Right cardiac atrium (tissue), 5 donors: ENCODE results near the gene DCAF10. TPM values are rescaled to one million over a fixed set of nuclear protein-coding genes. Genes with fewer than 3 reads are reported as not detected.
"Not testable (repeated sequence)": the region's sequence is repeated elsewhere in the genome, so short reads cannot be mapped to it uniquely, and the experiment has no call there.

ENCODE experiments used
- ATAC-seq, 2 donors: fragments of 200-7000 bp; cut with Tn5 transposase; one replicate each; pipeline versions ENCODE4 v1.8.0 to v1.9.1; 2020; ENCODE audit warnings: moderate library complexity in 2 of 2, mild to moderate bottlenecking in 1 of 2
- DNase-seq, 3 donors: peaks; one replicate each; pipeline ENCODE4 v3.0.0-alpha.2; 2020
- H3K27ac ChIP-seq: one replicate; pipeline ENCODE4 v1.5.1; 2013; ENCODE audit warnings: mild to moderate bottlenecking, low read length, control low read depth, moderate library complexity
- H3K27me3 ChIP-seq: one replicate; pipeline ENCODE4 v1.6.1; 2013; ENCODE audit not compliant: control insufficient read depth, insufficient read depth
- H3K4me1 ChIP-seq: one replicate; pipeline ENCODE4 v1.6.1; 2013; ENCODE audit warnings: low read length; ENCODE audit not compliant: control insufficient read depth, insufficient read depth
- H3K4me3 ChIP-seq: one replicate; pipeline ENCODE4 v1.5.1; 2013; ENCODE audit warnings: low read length, control low read depth
- H3K9me3 ChIP-seq: one replicate; pipeline ENCODE4 v1.6.1; 2013; ENCODE audit warnings: low read length; ENCODE audit not compliant: control insufficient read depth
- WGBS: extraction: QIAGEN DNeasy Blood & Tissue Kit; methylation state at CpG from one replicate; pipeline ENCODE4 v1.1.7; 2013; 5-methylcytosine and 5-hydroxymethylcytosine counted together
- intact Hi-C, 4 donors: fragments of 100-400 bp; cut with DNase I; formaldehyde crosslinking; loops; one replicate each; pipeline versions ENCODE4 v1.11.0 to v1.14.0; 2022 to 2023
- long read RNA-seq, 4 donors: library from polyadenylated mRNA; unstranded; transcript quantifications; one replicate each; pipeline ENCODE4 v2.0.0, GENCODE V29; 2020 to 2021
- polyA plus RNA-seq: library from polyadenylated mRNA; stranded (reverse); fragments of 200-250 nt; gene quantifications from one replicate; pipeline ENCODE4 v1.2.3, GENCODE V29; 2013
- total RNA-seq, 4 donors: library from RNA; stranded (reverse); fragmentation: NEBNext Ultra II Directional; extraction: Animal tissue kit (Norgen Biotek cat#: 25700); gene quantifications; one replicate each; pipeline ENCODE4 v1.2.1, GENCODE V29; 2021
- donor health status: healthy with polysubstance abuse.
- donor health status: DM: no; HTN: yes; CAD: no.
- donor health status: DM: no; HTN: no; CAD: no.
- donor health status: DM: no; HTN: yes; CAD: no; lungs with severe emphysema.
- donor health status: DM: yes; HTN: yes; CAD: no.

The DCAF10 gene
- total RNA-seq: 10 to 100 TPM; 15.6 to 18.8 (median 16.6) TPM
- polyA plus RNA-seq: 7.7 TPM
- long read RNA-seq, donor 1, transcript DCAF10-202 (7 exons, 3,862 nt): major isoform, 48 of 97 reads
- long read RNA-seq, donor 1, partial matches to known transcripts: 9 of 97 reads
- long read RNA-seq, donor 1, other reads (novel, unspliced or antisense): 40 of 97 reads
- long read RNA-seq, donor 2, transcript DCAF10-202 (7 exons, 3,862 nt): major isoform, 10 of 24 reads
- long read RNA-seq, donor 2, partial matches to known transcripts: 1 of 24 reads
- long read RNA-seq, donor 2, other reads (novel, unspliced or antisense): 13 of 24 reads
- long read RNA-seq, donor 3, transcript DCAF10-202 (7 exons, 3,862 nt): major isoform, 6 of 31 reads
- long read RNA-seq, donor 3, partial matches to known transcripts: 4 of 31 reads
- long read RNA-seq, donor 3, other reads (novel, unspliced or antisense): 21 of 31 reads
- long read RNA-seq, donor 4, transcript DCAF10-202 (7 exons, 3,862 nt): major isoform, 8 of 24 reads
- long read RNA-seq, donor 4, partial matches to known transcripts: 0 of 24 reads
- long read RNA-seq, donor 4, other reads (novel, unspliced or antisense): 16 of 24 reads

DNA sequence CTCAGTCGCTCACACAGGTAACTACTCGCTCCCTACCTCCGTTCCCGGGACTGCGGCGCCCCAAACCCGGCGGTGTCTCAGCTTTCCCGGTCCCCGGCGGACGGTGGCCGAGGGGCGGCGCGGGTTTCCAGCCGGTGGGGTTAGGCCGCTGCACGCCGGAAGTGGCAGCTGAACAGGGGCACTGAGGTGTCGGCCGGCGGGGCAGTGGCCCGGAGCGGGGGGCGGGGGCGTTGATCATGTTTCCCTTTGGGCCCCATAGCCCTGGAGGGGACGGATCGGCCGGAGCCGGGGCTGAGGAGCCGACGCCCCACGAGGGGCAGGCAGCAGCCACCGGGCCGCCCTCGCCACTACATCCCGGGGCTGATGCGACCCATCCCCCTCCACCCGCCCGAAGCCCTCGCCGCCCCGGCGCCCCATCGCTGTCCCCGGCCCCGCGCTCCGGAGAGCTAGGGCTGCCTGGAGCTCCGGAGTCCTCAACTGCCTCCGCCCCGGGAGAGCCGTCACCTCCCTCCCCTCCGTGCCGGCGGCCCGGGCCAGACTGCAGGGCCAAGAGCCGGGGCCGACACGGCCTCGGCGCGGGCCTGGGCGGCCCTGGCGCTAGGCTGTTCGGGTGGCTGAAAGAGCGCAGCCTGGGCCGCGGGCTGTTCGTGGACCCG, at the start of gene DCAF10:
Gene DCAF10 (plus strand): TSS at position 167 of the 656 bp plus-strand sequence. CDS start 70 bp downstream, at position 237.
- H3K27ac ChIP-seq: peak within 1 kb of the TSS; percentile 76

GRCh38 chr9:37751186-37751585, 49.4 kb upstream of the DCAF10 start:
- H3K4me3 ChIP-seq: no peak overlapping the region
- H3K27ac ChIP-seq: no peak overlapping the region
- no peaks in the 10 kb centered on the region for H3K27me3 ChIP-seq
- no peaks in the 10 kb centered on the region for H3K9me3 ChIP-seq
- WGBS: 68% methylated on average over 6 of the region's 6 CpGs
- intact Hi-C loops: no loop called here
- ATAC-seq (no peak), DNase-seq (no peak)
- no peaks in the 10 kb centered on the region for H3K4me1 ChIP-seq

More for the DNA sequence above, at the start of gene DCAF10:
- H3K4me3 ChIP-seq: peak within 1 kb of the TSS; percentile 63
- H3K27me3 ChIP-seq: no peaks in the 10 kb centered on the region
- DNase-seq (peak; percentile 85 to 94 (median 94)), ATAC-seq (peak; percentile 95 to 96)
- intact Hi-C loops: no loop called here
- peaks cover 9% of the 10 kb centered on the region for H3K4me1 ChIP-seq
- H3K9me3 ChIP-seq: no peaks in the 10 kb centered on the region
- WGBS: under 1% methylated on average over 71 of the region's 72 CpGs

DNA sequence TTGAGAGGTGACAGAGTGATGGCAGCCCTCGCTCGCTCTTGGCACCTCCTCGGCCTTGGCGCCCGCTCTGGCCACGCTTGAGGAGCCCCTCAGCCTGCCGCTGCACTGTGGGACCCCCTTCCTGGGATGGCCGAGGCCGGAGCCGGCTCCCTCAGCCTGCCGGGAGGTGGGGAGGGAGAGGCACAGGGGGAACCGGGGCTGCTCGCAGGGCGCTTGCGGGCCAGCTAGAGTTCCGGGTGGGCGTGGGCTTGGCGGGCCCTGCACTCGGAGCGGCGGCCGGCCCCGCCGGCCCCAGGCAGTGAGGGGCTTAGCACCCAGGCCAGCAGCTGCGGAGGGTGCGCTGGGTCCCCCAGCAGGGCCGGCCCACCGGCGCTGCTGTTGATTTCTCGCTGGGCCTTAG, 48.9 kb upstream of the DCAF10 start:
- DNase-seq, H3K4me1 ChIP-seq, ATAC-seq, H3K27me3 ChIP-seq, H3K9me3 ChIP-seq, intact Hi-C loops, H3K27ac ChIP-seq, H3K4me3 ChIP-seq: not testable (repeated sequence)
- WGBS: 86% methylated on average over 30 of the region's 30 CpGs

DNA sequence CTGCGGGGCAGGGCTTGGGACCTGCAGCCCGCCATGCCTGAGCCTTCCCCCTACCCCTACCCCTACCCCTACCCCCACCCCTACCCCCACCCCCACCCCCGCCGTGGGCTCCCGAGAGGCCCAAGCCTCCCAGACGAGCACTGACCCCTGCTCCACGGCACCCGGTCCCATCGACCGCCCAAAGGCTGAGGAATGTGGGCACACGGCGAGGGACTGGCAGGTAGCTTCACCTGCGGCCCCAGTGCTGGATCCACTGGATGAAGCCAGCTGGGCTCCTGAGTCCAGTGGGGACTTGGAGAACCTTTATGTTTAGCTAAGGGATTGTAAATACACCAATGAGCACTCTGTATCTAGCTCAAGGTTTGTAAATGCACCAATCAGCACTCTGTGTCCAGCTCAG, 48.5 kb upstream of the DCAF10 start:
- H3K27ac ChIP-seq, H3K9me3 ChIP-seq, H3K27me3 ChIP-seq, ATAC-seq, DNase-seq, H3K4me3 ChIP-seq, H3K4me1 ChIP-seq, intact Hi-C loops: not testable (repeated sequence)
- WGBS: 93% methylated on average over 13 of the region's 13 CpGs

GRCh38 chr9:37752642-37753488, 47.7 kb upstream of the DCAF10 start:
- Histone ChIP-seq H3K9me3 (no peaks in the 10 kb centered on the region), H3K4me1 (no peaks in the 10 kb centered on the region), H3K4me3 (peak overlapping the region; percentile 99), H3K27ac (no peak overlapping the region), H3K27me3 (no peaks in the 10 kb centered on the region)
- intact Hi-C loops: no loop called here
- ATAC-seq: no peak
- DNase-seq: peak in 1 of 3 donors; percentile 14
- 92% methylated on average over 29 of the region's 29 CpGs for WGBS

DNA sequence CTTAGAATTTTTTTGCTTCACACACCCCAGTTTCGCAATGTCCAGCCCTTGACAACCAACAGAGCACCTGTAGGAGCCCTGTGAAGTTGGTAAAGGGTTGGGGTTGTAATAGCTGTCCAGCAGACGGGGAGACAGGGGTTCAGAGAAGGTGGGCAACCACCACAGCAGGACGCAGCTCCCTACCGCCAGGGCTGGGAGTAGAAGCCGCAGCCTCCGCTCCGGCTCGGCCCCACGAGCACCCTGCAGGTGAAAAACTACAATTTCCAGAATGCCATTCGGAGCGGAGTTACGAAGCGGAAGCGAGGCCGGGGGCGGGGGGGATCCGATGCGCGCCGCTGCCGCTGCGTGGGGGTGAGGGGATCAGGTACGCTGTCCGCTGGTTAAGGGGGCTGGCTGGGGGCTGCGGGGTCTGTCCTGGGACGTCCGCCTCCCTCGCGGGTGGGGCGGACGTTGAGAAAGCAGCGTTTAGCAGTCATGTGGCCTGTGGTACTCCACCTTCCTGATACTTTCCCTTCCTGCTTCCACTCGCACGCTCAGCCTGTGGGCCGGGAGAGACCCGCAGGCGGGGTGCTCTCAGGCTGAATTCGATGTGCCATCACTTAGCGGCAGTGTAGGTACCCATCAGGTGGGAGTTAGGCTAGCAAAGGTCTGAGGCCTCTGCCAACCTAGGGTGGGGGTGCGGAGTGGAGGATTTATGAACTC, 47.0 kb upstream of the DCAF10 start, which contains the start of gene TRMT10B:
Gene TRMT10B (plus strand): TSS at position 317 of the 702 bp plus-strand sequence. CDS start 8,127 bp downstream, outside the sequence.
- intact Hi-C loops: no loop called here
- Histone ChIP-seq H3K4me1 (no peaks in the 10 kb centered on the region), H3K9me3 (no peaks in the 10 kb centered on the region), H3K27me3 (no peaks in the 10 kb centered on the region), H3K27ac (peak within 1 kb of the TSS; percentile 29), H3K4me3 (peak within 1 kb of the TSS; percentile 99)
- 3% methylated on average over 40 of the region's 40 CpGs for WGBS
- DNase-seq (peak; percentile 72 to 88 (median 86)), ATAC-seq (peak; percentile 95 to 96)

DNA sequence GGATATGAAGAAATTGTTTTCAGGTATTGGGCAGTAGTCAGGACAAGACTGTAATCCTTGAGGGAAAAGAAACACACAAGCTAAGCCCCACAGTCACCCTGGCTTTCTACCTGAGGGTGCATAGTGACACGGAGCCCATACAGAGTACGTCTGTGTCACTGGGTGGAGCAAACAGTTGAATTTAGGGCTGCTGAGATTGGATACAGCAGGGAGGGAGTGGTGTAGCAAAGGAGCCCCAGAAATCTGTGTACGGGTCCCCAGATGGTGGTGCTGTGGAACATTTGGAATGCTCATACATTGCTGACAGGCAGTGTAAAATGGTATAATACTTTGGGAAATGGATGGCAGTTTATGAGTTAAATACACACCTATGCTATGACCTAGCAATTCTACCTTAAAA, 41.9 kb upstream of the DCAF10 start:
- Histone ChIP-seq H3K4me3 (no peak overlapping the region), H3K27ac (no peak overlapping the region), H3K9me3 (no peaks in the 10 kb centered on the region), H3K4me1 (no peaks in the 10 kb centered on the region), H3K27me3 (no peaks in the 10 kb centered on the region)
- no peak for ATAC-seq
- 78% methylated on average over 3 of the region's 3 CpGs for WGBS
- intact Hi-C loops: no loop called here
- no peak for DNase-seq

- intact Hi-C loops: no loop called here
- H3K4me1 ChIP-seq: no peaks in the 10 kb centered on the region
- H3K27me3 ChIP-seq: no peaks in the 10 kb centered on the region
- 91% methylated on average over 7 of the region's 7 CpGs for WGBS
- DNase-seq (no peak), ATAC-seq (no peak)
- no peak overlapping the region for H3K4me3 ChIP-seq
- H3K9me3 ChIP-seq: no peaks in the 10 kb centered on the region
- H3K27ac ChIP-seq: no peak overlapping the region
These were observed 40.0 kb upstream of the DCAF10 start for GRCh38 chr9:37760416-37761161.

DNA sequence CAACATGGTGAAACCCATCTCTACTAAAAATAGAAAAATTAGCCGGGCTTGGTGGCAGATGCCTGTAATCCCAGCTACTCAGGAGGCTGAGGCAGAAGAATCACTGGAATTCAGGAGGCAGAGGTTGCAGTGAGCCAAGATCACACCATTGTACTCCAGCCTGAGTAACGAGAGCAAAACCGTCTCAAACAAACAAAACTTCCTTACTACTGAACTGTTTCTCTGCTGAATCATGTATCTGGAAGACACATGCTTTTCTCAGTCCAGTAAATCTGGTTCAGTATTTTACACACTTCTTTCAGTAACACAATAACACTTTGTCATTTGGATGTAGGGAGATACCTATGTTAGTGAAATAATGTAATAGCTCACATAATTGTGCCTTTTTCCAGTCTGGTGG, 39.1 kb upstream of the DCAF10 start:
- whole genome bisulfite sequencing: 74% methylated on average over 3 of the region's 3 CpGs
- H3K27me3 ChIP-seq: no peaks in the 10 kb centered on the region
- H3K27ac ChIP-seq: no peak overlapping the region
- ATAC-seq (no peak), DNase-seq (no peak)
- no peaks in the 10 kb centered on the region for H3K9me3 ChIP-seq
- H3K4me1 ChIP-seq: no peaks in the 10 kb centered on the region
- H3K4me3 ChIP-seq: no peak overlapping the region
- intact Hi-C loops: no loop called here
